Erythroblast (primary cell): Measurements from ENCODE around the gene EVA1C.

Experiments
- GATA1 ChIP-seq: IDR thresholded peaks from 2 replicates; pipeline ENCODE4 v1.6.1; 2011; ENCODE audit warnings: low read depth, mild to moderate bottlenecking, control low read depth, low read length, moderate library complexity
- POLR2A ChIP-seq: IDR thresholded peaks from 2 replicates; pipeline ENCODE4 v1.6.1; 2011; ENCODE audit warnings: mild to moderate bottlenecking, low read length

DNA sequence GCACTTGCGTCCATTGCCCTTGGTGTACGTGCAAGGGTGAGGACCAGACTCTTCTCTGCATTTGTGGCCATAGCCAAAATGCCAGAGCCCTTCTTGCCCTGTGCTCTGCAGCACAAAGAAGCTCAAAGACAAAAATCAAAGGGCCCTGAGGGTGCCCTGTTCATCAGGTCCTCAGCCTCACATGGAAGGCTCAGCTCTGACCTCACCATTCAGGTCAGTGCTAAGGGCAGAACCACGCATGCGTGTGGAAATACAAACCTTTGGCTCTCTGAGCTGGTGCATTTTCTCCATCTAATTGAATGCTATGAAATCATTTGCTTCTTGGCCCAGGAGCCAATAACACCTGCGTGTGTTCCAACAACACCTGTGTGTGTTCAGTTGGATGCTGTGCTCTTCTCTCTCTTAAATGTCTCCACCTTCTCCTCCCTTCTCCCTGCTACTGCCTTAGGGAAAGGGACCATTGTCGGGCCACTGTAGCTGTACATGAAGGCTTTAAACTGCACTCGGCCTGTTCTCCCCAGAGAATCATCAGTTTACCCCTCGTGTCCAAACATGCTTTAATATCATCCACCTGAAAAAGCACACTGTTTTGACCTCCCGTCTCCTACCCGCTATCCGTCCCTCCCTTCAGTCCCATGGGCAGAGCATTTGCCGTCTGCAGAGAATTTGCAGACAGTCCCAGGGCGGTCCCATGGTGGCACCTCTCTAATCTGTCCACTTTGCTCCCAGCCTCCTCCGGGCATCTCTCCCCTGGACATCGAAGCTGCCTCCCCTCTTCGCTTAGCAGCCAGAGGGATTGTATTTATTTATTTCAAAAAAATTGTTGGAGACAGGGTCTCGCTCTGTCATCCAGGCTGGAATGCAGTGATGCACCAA is 60.6 kb downstream of the EVA1C start:
- TF ChIP-seq POLR2A (no peak), GATA1 (no peak)
